ENCODE data around the gene SPON1.
A peak's percentile ranks its signal among the peaks of the same experiment; 100 is the strongest.

SPON1 gene

DNA sequence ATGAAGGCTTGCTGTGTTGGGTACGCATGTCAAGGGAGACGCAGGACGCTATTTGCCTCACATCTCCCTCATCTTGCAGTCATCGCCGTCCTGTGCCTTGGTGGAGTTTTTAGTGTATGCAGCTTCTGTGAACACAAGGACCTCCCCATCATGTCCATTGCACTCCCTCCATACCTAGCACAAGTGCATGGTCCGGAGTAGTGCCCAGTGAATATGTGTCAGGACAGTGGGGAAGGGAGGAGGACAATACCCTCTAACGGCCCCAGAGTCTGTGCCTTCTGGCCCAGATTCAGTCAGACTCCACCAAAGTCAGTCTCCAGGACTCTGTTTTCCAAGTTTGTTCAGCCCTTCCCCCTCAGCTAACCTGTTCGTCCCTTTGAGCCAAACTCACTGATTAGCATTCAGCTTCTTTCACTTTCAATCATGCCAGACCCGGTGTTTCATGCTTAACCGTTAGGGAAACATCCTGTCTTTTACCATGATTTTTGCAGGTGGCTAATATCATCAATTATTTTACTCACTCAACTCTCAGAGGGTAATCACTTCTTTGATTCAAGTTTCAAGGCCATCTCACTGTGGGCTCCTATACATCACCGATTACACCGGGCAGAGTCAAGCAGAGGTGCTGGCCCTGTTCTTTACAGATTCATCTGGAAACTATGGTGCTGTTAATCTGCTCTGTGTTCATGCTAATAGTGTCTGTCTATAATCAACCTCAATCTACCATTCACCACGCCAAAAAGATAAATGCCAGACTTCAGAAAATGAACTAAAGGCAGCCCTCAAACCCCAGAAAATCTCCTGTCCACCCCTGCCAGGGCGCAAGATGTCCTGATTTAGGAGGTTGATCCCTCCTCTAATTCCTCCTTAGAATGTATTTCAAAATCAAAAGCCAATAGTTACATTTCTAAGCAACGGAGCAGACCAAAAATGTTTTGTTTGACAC is 240.0 kb downstream of the SPON1 start:
- DNase-seq, result no peak

DNA sequence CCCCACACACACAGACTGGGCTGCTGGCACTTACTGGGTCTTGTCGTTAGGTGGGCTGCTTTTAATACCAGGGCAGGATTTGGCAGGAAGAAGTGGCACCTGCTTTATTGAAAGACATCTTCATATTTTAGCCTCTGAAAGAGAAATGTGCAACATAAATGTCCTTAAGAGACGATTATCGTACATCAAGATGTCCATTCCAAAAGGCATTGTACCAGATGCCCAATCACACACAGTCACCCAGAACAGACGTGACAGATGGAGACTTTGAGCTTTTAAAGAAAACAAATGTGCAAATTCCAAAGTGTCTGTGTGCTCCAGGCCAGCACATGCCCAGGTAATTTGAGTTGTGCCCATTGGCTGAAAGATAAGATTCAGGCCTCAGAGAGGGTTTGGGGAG is 240.8 kb downstream of the SPON1 start:
- no peak for DNase-seq

DNA sequence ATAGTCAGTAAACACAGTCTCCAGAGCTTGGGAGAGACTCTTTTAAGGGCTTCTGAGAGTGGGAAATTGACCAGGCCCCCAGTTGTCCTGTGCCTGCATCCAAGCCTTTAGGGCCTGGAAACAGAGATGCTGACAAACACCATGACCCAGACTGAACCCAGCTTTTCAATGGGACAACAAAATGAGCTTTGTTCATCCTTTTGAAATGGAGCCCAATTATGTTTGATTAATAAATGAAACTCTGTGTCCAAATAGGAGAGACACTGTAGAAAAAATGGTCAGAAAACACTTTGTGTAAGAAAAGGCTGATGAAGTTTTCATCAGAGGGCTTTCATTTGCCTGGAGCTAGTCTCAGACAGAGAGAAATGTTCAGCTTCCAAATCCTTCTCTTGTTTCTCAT is 250.5 kb downstream of the SPON1 start:
- no peak for DNase-seq

DNA sequence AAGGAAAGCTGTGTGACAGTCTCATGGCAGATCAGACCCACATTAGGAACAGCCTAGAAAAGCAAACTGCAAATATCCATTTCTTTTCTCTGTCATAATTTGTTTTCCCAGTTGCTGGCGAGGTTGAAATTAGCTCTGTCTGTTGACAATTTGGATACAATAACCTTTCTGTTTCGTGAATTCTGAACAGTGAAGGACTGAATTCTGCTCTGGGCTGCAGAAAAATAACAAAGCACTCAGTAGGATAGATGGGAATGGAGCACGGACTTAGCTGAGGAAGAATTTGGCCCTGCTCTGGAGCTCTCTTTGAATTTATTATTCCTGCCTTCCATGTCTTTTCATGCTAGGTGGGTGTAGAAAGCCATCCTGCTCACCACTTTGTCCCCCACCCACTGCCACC is 256.2 kb downstream of the SPON1 start:
- no peak for DNase-seq

DNA sequence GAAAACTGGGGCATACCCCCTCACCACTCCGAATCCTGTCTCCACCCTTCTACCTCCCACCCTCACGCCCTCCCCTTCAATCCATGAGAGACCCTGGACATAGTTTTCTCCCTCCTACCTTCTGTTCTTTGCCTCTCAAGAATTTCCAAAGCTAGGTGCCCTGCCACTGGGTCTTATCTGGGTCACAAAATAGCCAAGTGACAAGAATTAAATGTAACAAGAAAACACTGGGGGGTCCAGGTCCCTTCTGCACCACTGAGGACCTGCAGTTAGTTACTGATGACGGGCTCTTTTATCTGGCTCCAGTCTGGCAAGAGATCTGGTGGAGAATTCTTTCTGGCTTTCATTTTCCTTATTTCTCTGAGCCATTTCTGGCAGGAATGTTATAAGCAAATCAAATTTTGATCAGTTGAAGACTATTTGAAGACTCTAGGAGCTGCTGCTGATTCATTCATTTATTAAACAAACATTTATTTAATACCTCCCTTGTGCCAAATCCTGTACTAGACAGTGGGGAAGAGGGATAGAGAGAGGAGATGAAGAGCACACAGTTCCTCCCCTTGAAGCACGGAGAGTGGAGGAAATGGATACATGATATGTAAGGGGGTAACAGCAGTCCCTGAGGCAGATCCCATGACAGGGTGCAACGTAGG is 261.2 kb downstream of the SPON1 start:
- DNase-seq, result no peak

DNA sequence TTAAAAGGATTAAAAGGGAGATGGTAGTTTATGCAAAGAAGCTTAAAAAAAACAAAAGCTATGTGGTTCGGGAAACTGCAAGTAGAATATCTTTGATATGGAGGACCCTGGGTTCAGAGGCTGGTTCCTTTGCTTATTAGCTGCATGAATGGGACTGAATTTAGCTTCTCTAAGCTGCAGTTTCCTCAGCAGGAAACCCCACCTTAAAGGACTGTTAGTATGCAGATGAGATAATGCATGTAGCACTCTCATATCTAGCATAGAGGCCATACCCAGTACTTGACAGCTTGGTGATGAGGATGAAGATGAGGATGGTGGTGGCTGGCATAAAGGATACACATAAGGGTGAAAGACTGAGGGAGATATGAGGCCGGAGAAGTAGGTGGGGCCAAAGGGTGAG is 261.9 kb downstream of the SPON1 start:
- DNase-seq, result no peak

DNA sequence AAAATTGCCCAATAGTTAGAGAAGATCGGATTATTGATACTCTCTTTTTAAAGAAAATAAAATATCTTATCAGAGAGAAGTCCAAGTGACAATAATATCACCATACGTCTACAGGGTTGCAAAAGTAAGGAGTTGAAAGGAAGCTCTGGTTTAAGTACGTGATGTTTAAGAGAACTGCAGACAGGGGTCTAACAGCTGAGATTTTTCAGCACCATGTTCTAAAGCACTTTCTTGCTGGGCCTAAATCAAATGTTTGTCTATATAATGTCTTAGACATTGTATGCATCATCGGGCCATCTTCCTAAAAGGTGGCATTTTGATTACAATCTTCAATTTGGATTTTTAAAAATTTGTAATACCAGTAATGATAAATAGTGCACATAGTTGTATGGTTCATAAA is 263.1 kb downstream of the SPON1 start:
- no peak for DNase-seq

DNA sequence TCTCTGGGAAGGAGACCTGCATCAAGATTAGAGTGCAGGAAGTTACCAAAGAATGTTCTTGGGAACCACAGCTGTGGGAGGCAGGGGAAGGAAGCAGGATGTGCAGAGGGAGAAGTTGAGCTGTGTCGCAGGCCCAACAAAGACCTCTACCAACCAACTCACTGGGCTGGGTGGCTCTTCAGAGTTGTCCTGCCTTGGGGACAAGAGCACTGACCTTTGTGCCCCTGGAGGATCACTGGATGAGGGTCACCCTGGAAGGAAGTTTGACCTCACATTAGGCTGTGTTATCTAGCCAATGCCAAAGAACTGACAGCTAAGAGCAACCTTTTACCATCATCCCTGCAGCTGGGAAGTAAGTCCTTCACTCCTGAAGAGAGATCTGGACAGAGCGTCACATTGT is 265.8 kb downstream of the SPON1 start:
- no peak for DNase-seq

DNA sequence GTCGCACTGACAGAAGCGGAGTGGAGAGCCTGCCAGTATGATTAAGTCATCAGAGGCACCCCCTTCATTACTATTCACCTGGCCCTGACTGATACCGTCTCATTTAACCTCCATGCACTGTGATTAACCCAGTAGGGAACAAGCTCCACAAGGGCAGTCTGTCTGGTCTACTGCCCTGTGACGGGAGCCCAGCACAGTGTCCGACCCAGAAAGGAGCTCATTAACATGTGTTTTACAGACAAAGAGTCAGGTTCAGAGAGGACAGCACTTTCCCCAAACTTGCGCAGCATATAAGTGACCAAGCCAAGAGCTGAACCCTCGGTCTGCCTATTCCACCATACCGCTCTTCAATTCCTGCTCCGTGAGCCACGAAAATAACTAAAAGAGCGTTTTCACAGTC is 266.9 kb downstream of the SPON1 start:
- no peak for DNase-seq

DNA sequence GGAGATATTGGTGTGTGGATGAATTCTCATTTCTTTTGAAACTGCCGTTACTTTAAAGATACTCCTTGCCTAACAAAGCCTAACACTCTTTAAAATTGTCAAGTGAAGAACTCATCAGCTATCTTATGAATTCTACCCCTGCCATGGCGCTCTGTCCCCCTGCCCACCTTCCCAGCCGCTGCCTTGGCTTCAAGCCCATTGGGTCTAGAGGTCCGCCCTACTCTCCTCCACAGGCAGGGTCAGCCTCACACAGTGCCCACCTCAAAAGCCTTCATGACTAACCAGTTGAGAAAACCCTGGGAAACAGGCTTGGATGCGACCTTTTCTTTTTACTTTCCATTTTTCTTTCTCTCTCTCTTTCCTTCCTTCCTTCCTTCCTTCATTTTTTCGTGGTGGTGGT is 267.9 kb downstream of the SPON1 start:
- DNase-seq, result no peak

DNA sequence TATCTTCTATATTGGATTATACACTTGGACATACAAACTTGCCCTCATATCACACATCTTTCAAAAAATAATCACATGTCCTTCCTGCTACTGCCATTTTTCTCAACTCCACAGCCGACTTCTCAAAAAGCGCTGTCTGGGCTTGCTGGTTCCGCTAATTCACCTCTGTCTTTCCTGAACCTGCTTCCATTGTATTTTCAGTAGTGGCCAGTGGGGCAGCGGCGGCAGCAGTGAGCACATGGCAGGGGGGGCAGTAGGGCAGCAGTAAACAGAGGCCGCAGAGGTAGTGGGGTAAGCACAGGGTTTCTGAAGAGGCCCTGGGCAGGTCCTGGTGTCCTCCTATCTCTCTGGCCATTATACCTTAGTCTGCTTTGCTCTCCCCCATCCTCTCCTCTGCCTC is 270.1 kb downstream of the SPON1 start:
- DNase-seq, result no peak

DNA sequence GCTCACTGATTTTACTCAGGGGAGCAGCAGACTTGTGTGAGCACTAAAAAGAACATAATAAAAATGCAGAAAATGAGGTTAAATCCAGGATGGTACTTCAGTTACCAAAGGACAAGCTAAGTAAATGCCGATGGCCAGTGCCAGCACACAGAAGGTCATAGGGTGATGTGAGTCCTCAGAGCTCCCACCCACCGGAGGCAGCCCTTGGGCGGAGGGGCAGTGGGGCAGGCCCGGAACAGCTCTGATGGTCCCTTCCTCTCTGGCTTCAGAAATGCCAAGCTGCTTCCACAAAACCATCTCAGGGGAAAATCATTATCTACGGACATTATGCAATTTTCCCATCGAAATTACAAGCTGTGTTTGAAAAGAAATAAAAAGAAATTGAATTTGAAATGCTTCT is 271.9 kb downstream of the SPON1 start:
- DNase-seq, result no peak

DNA sequence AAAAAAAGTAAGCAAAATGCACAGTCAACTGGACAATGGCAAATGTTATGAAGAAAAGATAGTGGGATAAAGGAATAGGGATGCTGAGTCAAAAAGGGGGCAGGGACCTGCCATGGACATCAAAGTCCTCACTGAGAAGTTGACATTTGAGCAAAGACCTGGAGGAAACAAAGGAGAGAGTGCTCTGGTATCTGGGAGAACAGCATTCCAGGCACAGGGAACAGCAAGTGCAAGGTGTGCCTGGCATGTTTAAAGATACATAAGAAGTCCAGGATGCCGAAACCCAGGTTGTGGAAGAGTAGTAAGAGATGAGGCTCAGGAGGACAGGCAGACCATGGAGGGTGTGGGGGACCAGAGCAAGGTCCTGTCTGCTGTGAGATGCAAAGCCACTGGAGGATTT is 273.2 kb downstream of the SPON1 start:
- no peak for DNase-seq

DNA sequence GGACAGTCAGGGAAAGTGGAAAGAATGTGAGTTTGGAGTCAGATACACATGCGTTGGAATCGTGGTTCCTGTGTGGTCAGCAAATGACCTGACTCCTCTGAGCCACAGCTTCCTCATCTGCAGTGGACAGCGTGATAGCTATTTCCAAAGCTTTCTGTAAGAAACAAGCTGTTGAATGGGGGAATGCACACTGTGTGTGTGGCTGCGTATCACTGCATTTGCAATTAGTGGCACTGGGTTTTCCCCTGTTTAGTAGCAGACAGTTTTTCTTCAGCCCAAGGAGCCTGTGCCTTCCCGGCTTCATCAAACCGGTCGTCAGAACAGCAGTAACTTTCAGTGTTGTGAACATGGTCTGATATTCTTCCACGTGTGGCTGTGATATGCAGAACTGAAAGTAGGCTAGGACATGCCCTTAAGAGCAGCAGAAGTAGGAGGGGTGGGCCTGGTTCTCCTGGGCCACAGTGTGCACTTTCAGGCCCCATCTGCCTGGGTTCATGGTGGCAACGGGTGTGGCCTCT is 275.0 kb downstream of the SPON1 start:
- DNase-seq, result peak; percentile 80

DNA sequence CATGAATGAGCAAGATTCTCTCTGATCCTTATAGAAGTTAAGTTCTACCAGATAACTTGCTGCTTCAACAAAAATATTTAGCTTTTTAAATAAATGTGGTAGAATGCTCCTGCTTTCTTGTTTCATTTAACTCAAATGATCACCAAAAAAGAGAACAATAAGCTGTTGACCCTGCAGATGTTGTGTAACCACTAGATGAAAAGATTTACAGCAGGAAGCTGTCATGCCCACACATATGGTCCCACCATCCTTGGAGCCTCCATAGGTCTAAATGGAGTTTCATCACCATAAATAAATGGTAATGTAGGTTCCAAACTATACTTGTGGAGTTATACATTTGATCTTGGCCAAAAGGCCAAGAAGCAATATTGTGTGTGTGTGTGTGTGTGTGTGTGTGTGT is 277.7 kb downstream of the SPON1 start:
- peak; percentile 19 for DNase-seq

DNA sequence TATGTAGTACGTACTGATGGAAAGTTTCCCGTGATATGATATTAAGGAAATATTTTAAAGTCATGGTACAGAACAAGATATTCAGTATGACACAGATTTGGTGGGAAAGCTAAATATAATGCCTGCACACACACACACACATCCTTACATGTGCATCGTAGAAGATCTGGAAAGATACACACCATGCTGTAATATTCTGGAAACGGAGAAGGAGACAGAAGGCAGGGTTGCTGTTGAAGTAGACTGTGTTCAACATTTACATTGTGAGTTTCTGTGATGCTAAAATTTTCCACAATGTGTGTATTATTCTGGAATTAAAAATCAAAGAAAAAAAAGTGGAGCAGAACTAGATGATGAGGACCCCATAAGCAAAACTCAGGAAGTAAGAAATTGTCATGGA is 278.4 kb downstream of the SPON1 start:
- no peak for DNase-seq

DNA sequence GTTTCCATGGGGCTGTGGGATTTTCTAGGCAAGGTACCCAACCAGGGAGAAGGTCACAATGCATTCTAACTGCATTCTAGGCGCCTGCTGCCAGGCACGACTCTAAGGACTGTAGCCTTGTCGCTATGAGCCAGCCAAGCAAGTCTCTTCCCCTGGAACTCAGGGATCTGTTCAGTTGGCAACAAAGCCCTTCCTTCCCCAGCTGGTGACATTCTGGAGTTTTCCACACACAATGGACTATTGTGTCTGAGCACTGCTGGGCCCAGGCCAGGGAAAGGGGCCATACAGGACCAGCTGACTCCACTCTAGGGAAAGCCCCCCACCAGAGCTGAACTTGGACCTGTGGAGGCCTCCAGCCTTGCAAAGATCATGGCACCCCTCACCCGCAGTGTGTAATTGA is 279.7 kb downstream of the SPON1 start:
- DNase-seq, result no peak

DNA sequence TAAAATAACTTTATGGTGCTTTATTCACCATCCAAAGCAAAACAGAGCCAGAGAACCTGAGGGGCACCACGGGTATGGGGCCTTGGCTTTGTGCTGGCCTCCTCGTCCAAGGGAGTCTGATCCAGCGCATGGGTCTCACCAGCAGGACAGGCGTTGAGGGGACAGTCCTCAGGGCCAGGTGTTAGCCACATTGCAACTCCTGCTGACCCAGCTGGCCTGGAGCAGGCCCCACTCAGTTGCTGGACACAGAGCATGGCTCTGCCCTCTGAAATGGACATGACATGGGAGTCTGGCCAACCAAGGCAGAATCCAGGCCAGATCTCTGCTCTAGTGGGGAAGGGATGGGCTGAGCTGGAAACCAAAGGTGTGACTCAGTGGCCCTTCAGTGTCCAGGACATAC is 280.2 kb downstream of the SPON1 start:
- no peak for DNase-seq

DNA sequence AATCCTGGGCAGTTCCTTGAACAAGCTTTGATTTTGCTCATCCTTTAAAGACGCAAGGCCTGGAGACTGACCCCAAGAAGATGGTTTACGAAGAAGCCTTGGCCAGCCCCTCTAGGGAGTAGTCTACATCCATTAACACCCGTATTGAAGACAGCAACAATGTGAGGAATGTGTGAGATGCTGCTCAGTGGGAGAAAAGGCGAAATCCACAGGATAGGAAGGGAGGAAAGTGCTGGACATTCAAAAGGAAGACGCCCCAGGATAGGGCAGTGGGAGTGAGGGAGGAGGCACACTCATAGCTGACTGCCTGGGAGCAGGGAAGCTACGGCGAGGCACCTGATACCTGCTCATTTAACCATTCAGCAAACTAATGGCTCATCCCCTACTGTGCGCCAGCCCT is 282.4 kb downstream of the SPON1 start:
- DNase-seq, result no peak

DNA sequence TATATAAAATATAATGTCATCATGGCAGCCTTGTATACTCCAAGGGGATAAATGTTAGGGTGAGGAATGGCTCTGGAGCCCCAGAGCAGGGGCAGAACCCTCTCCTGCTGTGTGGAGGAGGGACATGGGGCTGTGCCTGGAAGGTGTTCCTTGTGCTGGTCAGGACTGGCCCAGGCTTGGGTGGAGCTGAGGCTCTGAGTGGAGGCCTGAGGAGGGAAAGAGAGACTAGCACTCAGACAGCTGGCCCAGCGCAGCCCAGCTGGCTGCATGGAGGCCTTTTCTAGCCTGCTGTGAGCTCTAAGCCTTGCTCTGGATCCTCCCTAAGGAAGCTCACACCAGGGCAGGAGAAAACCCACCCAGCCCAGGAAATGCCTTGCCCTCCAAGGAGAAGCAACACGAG is 282.9 kb downstream of the SPON1 start:
- no peak for DNase-seq

DNA sequence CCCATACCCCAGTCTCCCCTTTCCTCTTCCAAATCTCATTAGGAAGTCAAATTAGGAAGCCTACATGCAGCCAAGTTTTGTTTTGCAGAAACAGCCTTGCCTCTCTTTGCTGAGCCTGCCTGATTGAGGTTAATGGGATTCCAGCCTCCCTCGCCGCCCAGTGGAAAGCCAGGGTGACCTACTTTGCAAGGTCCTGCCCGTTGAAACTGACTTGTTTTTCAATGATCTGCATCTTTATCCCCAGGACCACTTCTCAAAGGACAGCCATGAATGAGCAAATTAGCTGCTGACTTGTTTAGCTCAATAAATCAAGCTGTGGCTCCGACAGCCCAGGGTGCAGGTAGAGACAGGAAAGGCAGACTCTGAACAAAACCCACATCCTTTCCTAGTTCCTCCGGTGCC is 286.1 kb downstream of the SPON1 start:
- no peak for DNase-seq

DNA sequence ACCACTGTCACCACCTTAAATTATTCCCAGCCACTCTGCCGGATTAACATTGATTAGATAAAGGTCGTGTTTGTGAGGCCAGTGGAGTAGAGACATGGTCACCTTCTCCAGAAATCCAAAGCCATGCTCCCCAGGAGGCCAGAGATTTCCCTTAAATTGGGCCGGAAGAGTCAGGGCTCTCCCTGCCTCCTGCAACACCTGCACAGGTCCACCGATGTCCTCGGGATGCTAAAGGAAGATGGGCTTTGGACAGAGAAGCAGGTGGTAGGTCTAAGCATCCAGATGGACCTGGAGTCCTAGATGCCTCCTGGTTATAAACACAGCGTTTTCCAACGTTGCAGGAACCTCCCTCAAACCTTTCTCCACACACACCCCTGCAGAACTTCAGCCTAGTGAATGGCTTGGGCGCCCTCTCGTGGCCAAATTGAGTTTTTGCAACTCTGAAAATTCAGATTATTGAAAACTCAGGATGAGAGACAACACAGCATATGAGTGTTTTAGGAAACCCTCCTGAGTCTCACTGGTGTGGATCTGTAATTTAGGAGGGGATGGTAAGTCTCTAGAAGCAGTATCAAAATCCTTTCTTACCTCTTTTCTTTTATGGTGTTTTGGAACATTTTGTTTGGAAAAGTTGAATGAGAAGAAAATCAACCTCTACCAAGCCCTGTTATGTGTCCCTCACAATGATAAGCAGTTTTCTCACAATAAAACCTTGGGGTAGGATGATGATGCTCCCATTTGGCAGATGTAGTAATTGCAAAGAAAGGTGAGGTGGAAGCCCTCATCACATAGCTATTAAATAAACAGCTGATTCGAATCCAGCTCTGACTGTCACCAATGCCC is 286.8 kb downstream of the SPON1 start:
- DNase-seq, result peak; percentile 70

DNA sequence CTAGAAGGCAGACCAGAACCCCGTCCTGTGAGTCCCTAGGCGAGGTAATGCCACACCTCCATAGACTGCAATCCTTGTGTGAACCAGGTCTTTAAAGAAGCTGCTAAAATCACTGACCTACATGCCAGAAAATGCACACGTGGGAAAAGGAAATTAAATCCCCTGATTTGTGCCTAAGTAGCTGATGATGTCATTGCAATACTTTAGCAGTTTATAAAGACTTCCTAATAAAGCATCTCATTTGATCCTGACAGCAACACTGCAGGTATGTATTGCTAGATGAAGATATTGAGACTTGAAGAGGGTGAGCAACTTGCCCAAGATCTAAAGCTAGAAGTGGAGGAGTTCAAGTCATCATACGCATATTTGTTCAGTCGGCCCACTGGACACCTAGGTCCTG is 289.2 kb downstream of the SPON1 start:
- DNase-seq, result no peak
